ENCODE measurements around the gene SPINK4. TPM values are rescaled to one million over a fixed set of nuclear protein-coding genes. Genes with fewer than 3 reads are reported as not detected.

The SPINK4 gene
- total RNA-seq, 1 donor = not detected

GRCh38 chr9:33289936-33290246 is 49.9 kb downstream of the SPINK4 start:
- no peak for DNase-seq (ENCODE audit: low read depth in 2 of 3, low spot score in 2 of 3)

- peak; percentile 100 for DNase-seq (ENCODE audit: low read depth in 2 of 3, low spot score in 2 of 3)
Observed at GRCh38 chr9:33290247-33291030, 50.5 kb downstream of the SPINK4 start, which contains the start of gene NFX1. Gene NFX1 (plus strand): TSS chr9:33290516. CDS start chr9:33290573, 57 bp downstream.

- DNase-seq (ENCODE audit: low read depth in 2 of 3, low spot score in 2 of 3) = no peak
Observed at GRCh38 chr9:33291031-33291397, 51.0 kb downstream of the SPINK4 start.

- DNase-seq (ENCODE audit: low read depth in 2 of 3, low spot score in 2 of 3) = no peak
Observed at GRCh38 chr9:33291901-33292300, 51.9 kb downstream of the SPINK4 start.

GRCh38 chr9:33293782-33294181 is 53.8 kb downstream of the SPINK4 start:
- no peak for DNase-seq (ENCODE audit: low read depth in 2 of 3, low spot score in 2 of 3)

- no peak for DNase-seq (ENCODE audit: low read depth in 2 of 3, low spot score in 2 of 3)
Observed at GRCh38 chr9:33294670-33295432, 54.9 kb downstream of the SPINK4 start.

GRCh38 chr9:33295571-33295970 is 55.6 kb downstream of the SPINK4 start:
- DNase-seq (ENCODE audit: low read depth in 2 of 3, low spot score in 2 of 3) = no peak

- peak in 2 of 3 donors; percentile 90 to 97 for DNase-seq (ENCODE audit: low read depth in 2 of 3, low spot score in 2 of 3)
Observed at GRCh38 chr9:33297432-33297831, 57.5 kb downstream of the SPINK4 start.

Other genes starting within 250 kb of the SPINK4 start
- 11.3 TPM for gene APTX, start 238.5 kb upstream of the SPINK4 start, total RNA-seq
- 28.3 TPM for gene DNAJA1, start 214.9 kb upstream of the SPINK4 start, total RNA-seq
- gene SMU1, start 163.5 kb upstream of the SPINK4 start, total RNA-seq = 18.6 TPM
- 9.4 TPM for gene B4GALT1, start 72.8 kb upstream of the SPINK4 start, total RNA-seq
- 34.7 TPM for gene BAG1, start 24.5 kb downstream of the SPINK4 start, total RNA-seq
- gene CHMP5, start 24.9 kb downstream of the SPINK4 start, total RNA-seq = 11.8 TPM
- gene NFX1, start 50.3 kb downstream of the SPINK4 start, total RNA-seq = 35.5 TPM
- not detected for gene AQP7, start 162.4 kb downstream of the SPINK4 start, total RNA-seq
- gene AQP3, start 207.4 kb downstream of the SPINK4 start, total RNA-seq = 1.6 TPM
- 31.0 TPM for gene NOL6, start 233.8 kb downstream of the SPINK4 start, total RNA-seq

Data from hematopoietic multipotent progenitor cell (in vitro differentiated cells).